BLaER1 (cell line): ENCODE measurements around the gene TMEFF1.

Source experiments
- H3K27ac ChIP-seq: shearing (Covaris generic); formaldehyde crosslinking; 2 replicates; pipeline ENCODE4 v1.8.1; 2022
- H3K27me3 ChIP-seq: shearing (Covaris generic); formaldehyde crosslinking; 2 replicates; pipeline ENCODE4 v1.8.1; 2022
- H3K36me3 ChIP-seq: shearing (Covaris generic); formaldehyde crosslinking; 2 replicates; pipeline ENCODE4 v1.8.1; 2022
- H3K4me1 ChIP-seq: shearing (Covaris generic); formaldehyde crosslinking; 2 replicates; pipeline ENCODE4 v1.8.1; 2022
- H3K4me2 ChIP-seq: shearing (Covaris generic); formaldehyde crosslinking; 2 replicates; pipeline ENCODE4 v1.8.1; 2022
- H3K4me3 ChIP-seq: shearing (Covaris generic); formaldehyde crosslinking; 2 replicates; pipeline ENCODE4 v1.8.1; 2022
- H3K9ac ChIP-seq: shearing (Covaris generic); formaldehyde crosslinking; 2 replicates; pipeline ENCODE4 v1.8.1; 2022
- H3K9me3 ChIP-seq: shearing (Covaris generic); formaldehyde crosslinking; 2 replicates; pipeline ENCODE4 v1.8.1; 2022
- H4K20me1 ChIP-seq: shearing (Covaris generic); formaldehyde crosslinking; 2 replicates; pipeline ENCODE4 v1.8.1; 2022
- Cebpa-rat ChIP-seq: shearing (Covaris generic); IDR thresholded peaks from 2 replicates; pipeline ENCODE4 v1.8.1; 2022

The TMEFF1 gene

GRCh38 chr9:100626949-100627348 is 154.0 kb downstream of the TMEFF1 start:
- Histone ChIP-seq H3K27ac (no peak overlapping the region), H3K9me3 (no peaks in the 10 kb centered on the region; the same call in 1 of the 2 replicates)
- no peak for TF ChIP-seq Cebpa-rat

More at GRCh38 chr9:100626949-100627348, 154.0 kb downstream of the TMEFF1 start:
- Histone ChIP-seq H4K20me1 (no peaks in the 10 kb centered on the region), H3K9ac (no peak overlapping the region), H3K4me3 (no peak overlapping the region), H3K27me3 (no peaks in the 10 kb centered on the region), H3K36me3 (no peaks in the 10 kb centered on the region), H3K4me2 (no peak overlapping the region), H3K4me1 (no peaks in the 10 kb centered on the region)
